AG04449 (cell line): ENCODE data around the gene EIF2B5.
"Not testable (repeated sequence)": the region's sequence is repeated elsewhere in the genome, so short reads cannot be mapped to it uniquely, and the experiment has no call there.

ENCODE experiments used
- CTCF ChIA-PET: fragments of 350-600 bp; formaldehyde crosslinking; extraction: SDS; loops from one replicate; lab custom pipeline; 2021; ENCODE audit warnings: antibody characterized with exemption; lab: Yijun Ruan, JAX
- POLR2A ChIA-PET: fragments of 400-600, 350-600 bp; formaldehyde crosslinking; extraction: SDS; loops from one replicate; lab custom pipeline; 2020; ENCODE audit warnings: antibody characterized with exemption, inconsistent platforms; lab: Yijun Ruan, JAX
- DNase-seq: peaks from one replicate; pipeline ENCODE4 v3.0.0-alpha.2; 2010; ENCODE audit warnings: low read depth, low spot score
- H3K4me3 ChIP-seq: 2 replicates; pipeline ENCODE4 v1.5.1; 2011; ENCODE audit warnings: low read depth, mild to moderate bottlenecking, control low read depth, low read length
- CTCF ChIP-seq: IDR thresholded peaks from one replicate; pipeline ENCODE4 v1.5.1; 2011; ENCODE audit warnings: mild to moderate bottlenecking, moderate library complexity, low read length, control low read depth, inconsistent platforms; ENCODE audit not compliant: insufficient read depth; ENCODE audit errors: missing control alignments

Gene EIF2B5

GRCh38 chr3:184157206-184157605 lies 22.0 kb downstream of the EIF2B5 start:
- ChIA-PET CTCF (interaction anchor here (1.1 to 2.2 kb wide), 4 partner anchors 12 to 261 kb away, joined by 3 to 9 read pairs (median 6); partner anchors contain the start of gene EEF1AKMT4), POLR2A (interaction anchor here (1.0 to 2.4 kb wide), 4 partner anchors 12 to 35 kb away, joined by 3 to 11 read pairs (median 4); partner anchors contain the start of gene ABCF3)
- TF ChIP-seq CTCF = no peak
- DNase-seq = no peak
- H3K4me3 ChIP-seq = peak overlapping the region; percentile 94

GRCh38 chr3:184158404-184158803 lies 23.2 kb downstream of the EIF2B5 start:
- DNase-seq = no peak
- TF ChIP-seq CTCF = no peak
- POLR2A ChIA-PET = interaction anchor here (0.9 kb wide), 1 partner anchor 12 kb away, joined by 3 read pairs; no protein-coding TSS in a partner anchor
- CTCF ChIA-PET = interaction anchor here (1.1 to 2.1 kb wide), 4 partner anchors 13 to 263 kb away, joined by 3 to 9 read pairs (median 4); partner anchors contain the start of gene EEF1AKMT4
- H3K4me3 ChIP-seq = no peak overlapping the region

- ChIA-PET CTCF (interaction anchor here (0.9 to 2.1 kb wide), 8 partner anchors 9 to 265 kb away, joined by 3 to 8 read pairs (median 4); partner anchors contain the start of genes AP2M1, EEF1AKMT4 and EIF2B5), POLR2A (interaction anchor here (0.8 to 2.2 kb wide), 4 partner anchors 9 to 26 kb away, joined by 3 to 9 read pairs (median 6); partner anchors contain the start of gene ABCF3)
- no peak for DNase-seq
- no peak for TF ChIP-seq CTCF
- H3K4me3 ChIP-seq = no peak overlapping the region; the same call in 1 of the 2 replicates
Observed at GRCh38 chr3:184160456-184160855, 25.3 kb downstream of the EIF2B5 start.

GRCh38 chr3:184162571-184163070 lies 27.5 kb downstream of the EIF2B5 start:
- H3K4me3 ChIP-seq, CTCF ChIA-PET, DNase-seq, POLR2A ChIA-PET: not testable (repeated sequence)

- ChIA-PET POLR2A (no interaction called here), CTCF (interaction anchor here (0.8 to 1.0 kb wide), 3 partner anchors 76 to 269 kb away, joined by 3 read pairs; no protein-coding TSS in a partner anchor)
- no peak for DNase-seq
- TF ChIP-seq CTCF = no peak
- H3K4me3 ChIP-seq = no peak overlapping the region
Observed at GRCh38 chr3:184164648-184165330, 29.6 kb downstream of the EIF2B5 start.

- ChIA-PET POLR2A (no interaction called here), CTCF (interaction anchor here (1.0 kb wide), 2 partner anchors 84 to 270 kb away, joined by 3 read pairs; no protein-coding TSS in a partner anchor)
- TF ChIP-seq CTCF = no peak
- no peak overlapping the region for H3K4me3 ChIP-seq
- DNase-seq = no peak
Observed at GRCh38 chr3:184165543-184165942, 30.4 kb downstream of the EIF2B5 start.
